ENCODE data around the gene RNF151.

RNF151 gene

DNA sequence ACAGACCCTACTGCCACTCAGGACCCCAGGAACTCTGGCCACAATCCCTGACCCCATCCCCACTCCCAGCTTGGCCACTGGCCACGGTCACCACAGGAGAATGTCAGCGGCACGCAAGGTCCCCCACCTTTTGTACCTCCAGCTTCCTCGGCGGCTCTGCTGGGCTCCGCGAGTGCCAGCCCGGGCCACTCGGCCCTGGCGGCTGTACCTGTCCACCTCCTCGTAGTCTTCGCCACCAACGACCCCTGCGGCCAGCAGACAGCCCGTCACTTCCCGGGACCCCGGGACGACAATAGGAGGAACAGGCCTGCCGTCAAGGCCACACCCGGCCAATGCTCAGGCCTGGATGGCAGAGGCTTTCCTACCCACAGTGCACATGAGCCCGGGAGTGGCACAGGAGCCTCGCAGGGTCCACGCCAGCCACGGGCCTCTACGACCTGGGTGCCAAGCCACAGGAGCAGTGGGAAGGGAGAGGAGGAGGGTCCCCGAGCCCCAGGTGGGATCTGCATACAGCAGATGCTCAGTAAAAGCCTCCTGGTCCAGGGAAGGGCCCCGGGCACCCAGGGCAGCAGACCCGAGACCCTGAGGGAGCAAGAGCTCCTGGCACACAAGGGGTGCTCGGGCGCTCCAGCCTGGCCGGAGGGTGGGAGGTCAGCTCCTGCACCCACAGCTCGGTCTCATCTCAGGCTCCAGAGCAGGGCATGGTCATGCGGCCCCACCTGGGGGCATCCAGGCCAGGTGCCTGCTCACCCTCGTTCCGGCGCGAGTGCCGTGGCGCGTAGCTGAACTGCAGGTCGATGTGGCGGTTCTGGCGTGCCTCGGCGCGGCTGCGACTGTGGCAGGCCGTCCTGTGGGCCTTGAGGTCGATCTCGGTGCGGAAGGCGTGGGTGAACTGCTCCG lies 35.0 kb downstream of the RNF151 start:
- Mint-ChIP-seq H3K4me1 (peaks cover 24% of the 10 kb centered on the region), H3K9me3 (no peaks in the 10 kb centered on the region), H3K4me3 (no peak overlapping the region), H3K27me3 (ENCODE audit: low read depth, poor library complexity) (no peaks in the 10 kb centered on the region), H3K36me3 (ENCODE audit: low read depth) (peaks cover 21% of the 10 kb centered on the region), H3K27ac (no peak overlapping the region)
- TF ChIP-seq, protein P1, sequence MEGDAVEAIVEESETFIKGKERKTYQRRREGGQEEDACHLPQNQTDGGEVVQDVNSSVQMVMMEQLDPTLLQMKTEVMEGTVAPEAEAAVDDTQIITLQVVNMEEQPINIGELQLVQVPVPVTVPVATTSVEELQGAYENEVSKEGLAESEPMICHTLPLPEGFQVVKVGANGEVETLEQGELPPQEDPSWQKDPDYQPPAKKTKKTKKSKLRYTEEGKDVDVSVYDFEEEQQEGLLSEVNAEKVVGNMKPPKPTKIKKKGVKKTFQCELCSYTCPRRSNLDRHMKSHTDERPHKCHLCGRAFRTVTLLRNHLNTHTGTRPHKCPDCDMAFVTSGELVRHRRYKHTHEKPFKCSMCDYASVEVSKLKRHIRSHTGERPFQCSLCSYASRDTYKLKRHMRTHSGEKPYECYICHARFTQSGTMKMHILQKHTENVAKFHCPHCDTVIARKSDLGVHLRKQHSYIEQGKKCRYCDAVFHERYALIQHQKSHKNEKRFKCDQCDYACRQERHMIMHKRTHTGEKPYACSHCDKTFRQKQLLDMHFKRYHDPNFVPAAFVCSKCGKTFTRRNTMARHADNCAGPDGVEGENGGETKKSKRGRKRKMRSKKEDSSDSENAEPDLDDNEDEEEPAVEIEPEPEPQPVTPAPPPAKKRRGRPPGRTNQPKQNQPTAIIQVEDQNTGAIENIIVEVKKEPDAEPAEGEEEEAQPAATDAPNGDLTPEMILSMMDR (IDR thresholded peaks at IDR 0.05) = no peak
- DNase-seq = no peak

DNA sequence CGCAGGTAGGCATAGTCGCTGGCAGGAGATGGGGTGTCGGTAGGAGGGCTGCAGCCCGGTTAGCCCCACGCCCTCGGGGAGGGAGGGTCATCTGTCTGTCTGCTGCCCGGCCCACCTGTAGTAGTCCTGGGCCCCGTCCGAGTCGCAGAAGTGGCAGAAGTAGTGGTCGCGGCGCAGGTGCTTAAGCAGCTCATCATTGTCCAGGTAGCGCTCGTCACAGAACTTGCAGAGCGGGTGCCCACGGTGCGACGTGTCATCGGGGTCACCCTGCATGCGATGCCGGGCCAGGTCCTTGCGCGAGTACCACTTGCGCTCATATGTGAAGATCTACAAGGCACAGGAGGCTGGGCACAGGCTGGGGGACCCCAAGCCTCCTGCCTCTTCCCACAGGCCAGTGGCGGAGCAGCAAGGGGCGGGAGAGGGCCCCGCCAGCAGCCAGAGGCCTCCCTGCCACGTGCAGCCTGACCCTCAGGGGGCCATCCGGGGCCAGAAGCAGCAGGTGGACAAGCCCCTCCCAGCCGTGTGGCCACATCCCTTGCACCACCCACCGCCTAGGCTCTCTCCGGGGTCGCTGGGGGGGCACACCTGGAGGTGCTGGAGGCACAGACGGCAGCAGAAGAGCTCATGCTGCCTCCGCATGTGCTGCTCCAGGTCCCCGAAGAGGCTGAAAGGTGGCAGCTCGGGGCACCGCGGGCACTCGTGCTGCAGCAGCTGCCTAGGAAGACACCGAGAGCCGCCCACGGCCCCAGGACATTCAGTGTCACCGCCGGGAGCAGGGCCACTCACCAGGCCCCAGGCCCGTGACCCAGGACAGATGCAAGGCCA lies 36.0 kb downstream of the RNF151 start:
- no peaks in the 10 kb centered on the region for H3K27me3 Mint-ChIP-seq (ENCODE audit: low read depth, poor library complexity)
- peaks cover 16% of the 10 kb centered on the region for H3K36me3 Mint-ChIP-seq (ENCODE audit: low read depth)
- H3K4me3 Mint-ChIP-seq = no peak overlapping the region
- DNase-seq = no peak
- TF ChIP-seq, protein P1 (IDR thresholded peaks at IDR 0.05) = no peak
- H3K4me1 Mint-ChIP-seq = peaks cover 31% of the 10 kb centered on the region
- no peak overlapping the region for H3K27ac Mint-ChIP-seq
- H3K9me3 Mint-ChIP-seq = no peaks in the 10 kb centered on the region

DNA sequence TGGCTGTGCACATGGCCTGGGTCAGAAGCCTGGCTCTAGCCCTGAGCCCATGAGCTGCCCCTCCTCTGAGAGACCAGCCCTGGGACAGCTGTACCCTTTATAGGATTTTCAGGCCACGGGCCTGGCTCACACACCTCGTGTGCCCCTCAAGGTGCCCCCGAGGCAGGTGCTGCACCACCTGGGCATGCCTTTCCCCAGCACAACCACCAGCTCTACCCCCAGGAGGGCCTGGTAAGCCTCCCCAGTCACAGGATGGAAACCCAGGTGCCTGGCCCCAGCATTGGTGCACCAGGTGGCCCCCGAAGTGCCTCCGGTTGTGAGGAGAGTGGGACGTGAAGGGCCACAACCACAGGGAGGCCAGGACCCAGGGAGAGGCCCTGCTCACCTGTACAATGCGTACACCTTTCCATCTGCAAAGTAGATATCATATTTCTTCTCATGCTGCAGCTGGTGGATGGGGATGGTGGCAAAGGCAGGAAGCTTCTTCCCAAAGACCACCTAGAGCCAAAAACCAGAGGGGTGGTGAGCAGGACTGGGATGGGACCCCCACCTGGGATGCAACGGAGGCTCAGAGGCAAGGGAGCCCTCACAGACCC lies 36.7 kb downstream of the RNF151 start:
- Mint-ChIP-seq H3K4me3 (no peak overlapping the region), H3K27ac (no peak overlapping the region), H3K4me1 (peaks cover 38% of the 10 kb centered on the region), H3K36me3 (ENCODE audit: low read depth) (peaks cover 12% of the 10 kb centered on the region), H3K27me3 (ENCODE audit: low read depth, poor library complexity) (no peaks in the 10 kb centered on the region), H3K9me3 (no peaks in the 10 kb centered on the region)
- TF ChIP-seq, protein P1 (IDR thresholded peaks at IDR 0.05) = no peak
- DNase-seq = no peak

DNA sequence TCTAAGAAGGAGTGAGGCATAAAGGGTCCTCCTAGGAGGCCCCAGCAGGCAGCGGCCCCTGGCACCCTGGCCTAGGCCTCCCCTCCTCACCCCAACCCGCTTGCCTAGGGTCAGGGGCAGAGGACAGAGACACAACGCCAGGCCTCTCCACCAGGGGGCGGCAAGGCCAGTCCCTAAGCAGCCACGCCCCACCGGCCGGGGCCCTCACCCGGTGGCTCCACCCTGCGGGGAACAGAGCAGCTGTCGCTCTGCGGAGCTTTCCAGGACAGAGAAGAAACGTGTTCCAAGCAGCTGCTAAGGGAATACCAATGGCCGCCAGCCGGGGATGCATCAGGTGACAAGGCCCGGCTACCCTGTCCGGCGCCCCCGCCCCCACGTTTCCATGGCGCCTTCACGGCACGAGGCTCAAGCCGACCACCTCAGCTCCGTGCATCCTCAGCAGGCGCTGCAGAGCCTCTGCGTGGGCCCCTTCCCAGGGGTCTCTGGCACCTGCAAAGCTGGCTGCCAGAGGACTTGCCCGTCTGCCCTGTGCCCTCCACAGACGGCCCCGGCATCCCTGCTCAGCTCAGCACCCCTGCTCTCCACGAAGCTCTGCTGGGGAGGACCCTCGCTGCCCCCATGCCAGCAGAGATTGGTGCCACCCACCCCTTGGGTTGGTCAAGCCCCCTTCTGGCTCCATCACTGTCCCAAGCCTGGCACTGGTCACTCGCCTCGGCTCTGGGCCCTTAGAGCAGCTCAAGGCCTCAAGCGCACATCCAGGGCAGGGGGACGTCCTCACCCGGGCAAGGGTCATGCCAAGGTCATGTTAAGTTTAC lies 37.4 kb downstream of the RNF151 start:
- Mint-ChIP-seq H3K36me3 (ENCODE audit: low read depth) (peaks cover 10% of the 10 kb centered on the region), H3K4me3 (no peak overlapping the region), H3K4me1 (peaks cover 45% of the 10 kb centered on the region), H3K27me3 (ENCODE audit: low read depth, poor library complexity) (no peaks in the 10 kb centered on the region), H3K27ac (no peak overlapping the region), H3K9me3 (no peaks in the 10 kb centered on the region)
- DNase-seq = peak; percentile 98
- TF ChIP-seq, protein P1 (IDR thresholded peaks at IDR 0.05) = peak; percentile 94

DNA sequence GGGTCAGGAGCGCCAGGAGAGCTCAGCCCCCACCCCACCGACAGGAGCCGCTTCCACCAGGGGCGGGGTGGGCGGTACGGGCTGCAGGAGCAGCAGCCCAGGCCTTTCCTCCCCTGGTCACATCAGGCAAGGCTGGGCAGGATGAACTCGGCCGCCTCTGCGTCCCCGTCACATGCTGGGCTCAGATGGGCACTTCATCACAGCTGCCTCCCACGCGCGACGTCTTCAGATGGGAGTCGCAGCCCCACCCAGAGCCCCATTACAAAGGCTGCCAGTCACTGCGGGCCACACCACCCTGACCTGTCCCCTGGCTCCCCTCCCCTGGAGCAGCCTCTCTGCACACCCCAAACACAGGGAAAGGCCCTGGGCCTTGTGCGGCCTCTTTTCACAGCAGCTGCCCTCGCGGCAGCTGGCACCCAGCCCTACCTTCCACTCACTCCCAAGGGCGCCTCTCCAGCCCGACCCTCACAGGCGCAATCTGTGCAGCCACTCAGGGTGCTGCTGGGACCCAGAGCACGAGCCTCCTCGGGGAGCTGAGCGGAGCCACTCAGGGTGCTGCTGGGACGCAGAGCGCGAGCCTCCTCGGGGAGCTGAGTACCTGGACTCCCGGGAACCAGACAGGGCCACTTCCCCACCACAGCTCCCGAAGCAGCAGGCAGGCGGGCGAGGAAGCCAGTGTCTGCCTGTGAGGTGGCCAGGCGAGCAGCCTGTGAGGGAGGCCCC lies 38.3 kb downstream of the RNF151 start:
- H3K36me3 Mint-ChIP-seq (ENCODE audit: low read depth) = peaks cover 10% of the 10 kb centered on the region
- H3K27ac Mint-ChIP-seq = no peak overlapping the region

More for the DNA sequence above, 38.3 kb downstream of the RNF151 start:
- peaks cover 46% of the 10 kb centered on the region for H3K4me1 Mint-ChIP-seq
- H3K4me3 Mint-ChIP-seq = no peak overlapping the region
- no peaks in the 10 kb centered on the region for H3K9me3 Mint-ChIP-seq
- H3K27me3 Mint-ChIP-seq (ENCODE audit: low read depth, poor library complexity) = no peaks in the 10 kb centered on the region
- TF ChIP-seq, protein P1 (IDR thresholded peaks at IDR 0.05) = no peak
- DNase-seq = no peak
